Fibroblast of peridontal ligament (primary cell): ENCODE measurements around the gene ABHD17A.
A peak's percentile ranks its signal among the peaks of the same experiment; 100 is the strongest.

ENCODE experiments used
- DNase-seq: peaks from one replicate; pipeline ENCODE4 v3.0.0-alpha.2; 2010; ENCODE audit errors: extremely low read depth

ABHD17A gene

DNA sequence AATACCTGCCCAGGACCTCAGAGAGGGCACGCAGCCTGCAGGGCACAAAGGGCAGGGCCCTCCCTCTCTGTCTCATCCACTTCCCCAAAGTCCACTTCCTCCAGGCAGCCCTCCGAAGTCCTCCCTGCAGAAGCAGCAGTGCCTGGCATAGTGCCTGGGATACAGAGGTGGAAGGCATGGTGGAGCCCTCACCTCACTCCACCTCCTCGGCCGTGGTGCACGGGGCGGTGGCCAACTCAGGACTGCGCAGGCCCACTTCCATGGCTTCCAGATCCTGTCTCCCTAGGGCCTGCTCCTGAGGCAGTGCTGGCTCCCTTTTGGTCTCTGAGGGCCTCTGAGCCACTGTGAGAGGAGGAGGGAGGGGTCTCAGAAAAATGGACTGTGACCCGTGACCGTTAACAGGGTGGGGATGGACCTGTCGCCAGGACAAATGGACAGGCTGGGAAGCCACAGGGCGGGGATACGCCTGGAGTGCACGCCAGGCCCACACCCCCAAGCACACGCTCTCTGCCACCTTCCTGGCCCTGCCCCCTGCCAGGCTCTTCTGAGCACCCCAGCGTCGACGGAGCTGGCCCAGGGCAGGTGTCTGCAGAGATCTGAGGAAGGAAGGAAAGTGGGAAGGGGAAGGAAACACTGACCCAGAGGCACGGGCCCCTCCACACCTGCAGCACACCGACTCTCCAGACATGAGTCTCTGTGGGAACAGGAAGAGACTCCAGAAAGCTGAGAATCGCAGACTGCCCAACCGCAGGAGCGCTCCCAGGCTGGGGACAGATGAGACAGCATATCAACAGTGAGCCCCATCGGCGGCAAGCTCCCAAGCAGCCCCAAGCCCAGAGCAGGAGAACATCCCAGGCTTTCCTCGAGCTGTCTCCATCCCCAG lies 45.4 kb downstream of the ABHD17A start:
- DNase-seq: no peak

DNA sequence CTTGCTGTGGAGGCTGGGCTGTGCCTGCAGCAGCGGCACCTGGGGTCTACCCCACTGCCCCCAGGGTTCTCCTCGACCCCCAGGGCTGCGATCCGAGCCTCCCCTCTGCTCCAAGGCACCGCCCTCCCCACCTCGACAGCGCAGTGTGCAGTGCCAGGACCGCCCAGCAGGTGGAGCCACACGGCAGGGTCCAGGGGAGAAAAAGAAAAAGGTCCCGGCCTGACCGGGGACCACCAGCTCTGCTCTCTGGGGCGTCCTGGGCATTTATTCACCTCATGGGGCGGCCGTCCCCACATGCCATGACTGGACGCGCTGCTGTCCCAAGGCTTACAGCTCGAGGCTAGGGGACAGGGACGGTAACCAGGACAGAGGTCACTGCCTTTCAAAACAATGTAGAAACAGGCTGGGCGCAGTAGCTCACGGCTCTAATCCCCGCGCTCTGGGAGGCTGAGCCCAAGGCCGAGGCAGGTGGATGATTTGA lies 47.6 kb downstream of the ABHD17A start:
- peak; percentile 19 for DNase-seq

DNA sequence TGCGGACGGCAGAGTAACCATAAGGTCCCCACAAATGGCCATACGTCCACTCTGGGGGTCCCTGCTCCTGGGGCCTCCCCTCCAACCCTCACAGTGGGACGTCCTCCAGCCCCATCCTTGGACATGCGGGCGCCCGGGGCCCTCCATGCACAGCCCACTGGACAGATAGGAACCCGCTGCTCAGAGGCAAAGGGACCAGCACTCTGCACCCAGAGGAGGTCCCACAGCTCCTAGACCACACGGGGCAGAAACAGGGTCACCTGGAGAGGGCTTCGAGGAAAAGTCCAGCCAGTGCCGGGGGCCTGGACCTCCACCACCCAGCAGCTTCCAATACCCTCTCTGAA lies 48.1 kb downstream of the ABHD17A start:
- DNase-seq: no peak

DNA sequence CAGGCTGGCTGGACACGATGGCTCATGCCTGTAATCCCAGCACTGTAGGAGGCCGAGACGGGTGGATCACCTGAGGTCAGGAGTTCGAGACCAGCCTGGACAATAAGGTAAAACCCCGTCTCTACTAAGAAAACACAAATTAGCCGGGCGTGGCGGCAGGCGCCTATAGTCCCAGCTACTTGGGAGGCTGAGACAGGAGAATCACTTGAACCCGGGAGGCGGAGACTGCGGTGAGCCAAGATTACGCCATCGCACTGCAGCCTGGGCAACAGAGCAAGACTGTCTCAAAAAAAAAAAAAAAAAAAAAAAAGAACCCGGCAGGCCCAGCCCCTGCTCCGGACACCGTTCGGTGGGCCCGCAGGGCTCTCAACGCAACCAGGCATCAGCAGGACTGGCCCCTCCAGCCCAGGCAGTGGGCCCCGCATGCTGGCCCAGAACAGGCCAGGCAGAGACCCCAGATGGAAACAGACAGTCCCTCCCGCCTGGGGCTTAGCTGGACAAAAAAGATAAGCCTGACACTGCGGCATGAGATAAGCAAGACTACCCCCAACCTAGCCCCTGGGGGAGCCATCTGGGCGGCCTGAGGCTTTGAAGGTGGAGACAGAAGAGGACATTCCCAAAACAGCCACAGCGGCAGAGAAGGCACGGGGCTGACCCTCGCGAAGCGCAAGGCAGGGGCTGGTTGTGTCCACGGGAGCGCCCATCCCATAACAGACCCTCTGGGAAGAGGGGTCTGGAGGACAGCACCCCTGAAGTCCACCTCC lies 48.7 kb downstream of the ABHD17A start:
- DNase-seq: no peak

DNA sequence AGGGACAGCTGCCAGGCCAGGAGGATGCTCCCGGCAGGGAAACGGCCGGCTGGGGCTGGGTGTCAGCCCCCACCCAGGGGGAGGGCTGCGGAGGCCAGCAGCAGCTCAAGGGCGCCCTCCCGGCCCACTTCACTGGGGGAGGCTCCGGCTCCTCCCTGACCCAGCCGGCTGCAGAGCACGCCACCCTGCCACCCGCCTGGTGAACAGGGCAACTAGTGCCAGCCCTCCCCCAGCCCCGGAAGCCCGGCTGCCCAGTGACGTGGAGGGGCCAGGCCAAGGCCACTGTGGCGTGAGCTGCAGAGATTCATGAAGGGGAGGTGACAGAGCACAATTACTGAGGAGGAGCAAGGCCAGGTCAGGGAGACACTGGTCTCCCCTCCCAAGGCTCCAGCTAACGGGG lies 51.8 kb downstream of the ABHD17A start:
- no peak for DNase-seq

GRCh38 chr19:1832046-1832663 lies 53.1 kb downstream of the ABHD17A start:
- DNase-seq: no peak

DNA sequence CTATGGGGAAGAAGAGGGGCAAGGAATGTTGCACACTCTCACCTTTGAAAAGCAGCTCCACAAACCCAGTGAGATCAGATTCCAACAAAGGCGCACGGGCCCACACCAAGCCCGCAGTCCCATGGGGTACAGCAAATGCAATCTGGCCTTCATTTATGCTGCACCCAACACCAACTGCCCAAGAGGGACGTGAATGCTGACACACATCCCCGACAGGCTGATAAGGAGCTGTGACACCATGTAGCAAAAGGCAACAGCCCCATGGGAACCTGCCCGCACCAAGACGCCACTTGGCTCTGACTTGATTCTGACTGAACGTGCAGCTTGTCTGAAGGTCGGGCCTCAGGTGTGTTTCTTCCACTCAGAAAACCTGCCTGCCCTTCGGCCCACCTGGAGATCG lies 54.3 kb downstream of the ABHD17A start:
- no peak for DNase-seq

DNA sequence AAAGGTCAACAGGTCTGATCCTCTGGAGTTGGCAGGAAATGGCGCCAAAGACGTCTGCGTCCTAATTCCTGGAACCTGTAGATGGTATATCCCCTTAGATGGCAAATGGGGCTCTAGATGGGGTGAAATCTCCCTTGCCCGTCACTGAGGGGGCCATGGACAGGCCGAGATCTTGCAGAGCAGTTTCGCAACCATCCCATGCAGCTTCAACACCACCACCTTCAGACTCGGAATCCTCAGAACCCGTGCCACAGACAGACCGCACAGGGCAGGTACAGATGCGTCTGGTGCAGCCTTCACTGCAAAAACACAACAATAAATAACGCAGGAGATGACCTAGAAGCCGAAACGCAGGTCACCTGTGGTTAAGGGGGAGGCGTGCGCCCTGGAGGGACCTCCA lies 54.7 kb downstream of the ABHD17A start:
- DNase-seq: no peak

- no peak for DNase-seq
Observed at GRCh38 chr19:1829958-1830357, 55.3 kb downstream of the ABHD17A start.

DNA sequence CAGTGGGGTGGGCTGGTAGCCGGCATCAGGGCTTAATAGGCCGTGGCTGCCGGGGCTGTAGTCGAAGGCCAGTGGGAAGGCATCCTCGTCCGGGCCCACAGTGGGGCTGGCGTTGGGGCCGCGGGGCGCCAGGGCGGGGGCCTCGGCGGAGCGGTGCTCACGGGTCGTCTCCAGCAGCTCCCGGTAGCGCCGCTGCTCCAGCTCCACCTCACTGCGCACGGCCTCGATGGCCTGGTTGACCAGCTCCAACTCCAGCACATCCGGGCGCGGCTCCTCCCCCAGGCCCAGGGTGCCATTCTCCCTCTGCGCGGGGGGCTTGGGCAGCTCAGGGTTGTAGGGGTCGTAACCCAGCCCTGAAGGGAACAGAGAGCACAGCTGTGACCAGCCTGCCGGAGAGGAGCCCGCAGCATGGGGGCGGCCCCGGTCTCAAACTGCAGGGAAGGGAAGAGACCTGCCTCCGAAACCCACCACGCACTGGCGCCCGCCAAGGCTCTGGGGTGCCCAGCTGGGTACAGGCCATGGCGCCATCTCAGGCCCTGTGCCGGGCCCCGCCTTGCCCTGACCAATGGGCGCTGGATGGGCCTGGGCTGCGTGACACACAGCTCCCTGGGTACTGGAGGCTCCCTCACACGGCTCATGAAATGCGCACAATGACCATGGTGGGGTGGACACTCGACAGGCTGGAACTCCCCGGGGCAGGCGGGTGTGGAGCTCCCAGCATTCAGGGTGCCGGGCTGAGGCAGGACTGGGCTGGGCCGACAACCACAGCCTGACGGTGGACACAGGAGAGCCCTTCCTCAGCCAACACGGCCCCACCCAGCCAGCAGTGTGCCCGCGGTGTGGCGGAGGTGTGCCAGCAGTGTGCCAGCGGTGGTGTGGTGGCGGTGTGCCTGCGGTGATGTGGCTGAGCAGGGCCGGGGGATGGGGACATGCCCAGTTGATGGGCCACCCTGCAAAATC lies 56.7 kb downstream of the ABHD17A start:
- no peak for DNase-seq

- DNase-seq: no peak
Observed at GRCh38 chr19:1827566-1828278, 57.6 kb downstream of the ABHD17A start.
